GM18508 (cell line): ENCODE data around the gene LINS1.
"Not testable (repeated sequence)": the region's sequence is repeated elsewhere in the genome, so short reads cannot be mapped to it uniquely, and the experiment has no call there.

Source experiments
- ATAC-seq: cut with Tn5 transposase; IDR thresholded peaks from one replicate; pipeline ENCODE4 v1.9.1; 2021; ENCODE audit warnings: moderate number of reproducible peaks; ENCODE audit not compliant: insufficient read depth, unreplicated experiment

The LINS1 gene

GRCh38 chr15:100612539-100612938 is 10.6 kb upstream of the LINS1 start:
- no peak for ATAC-seq

- peak; percentile 27 for ATAC-seq
These were observed 924 bp upstream of the LINS1 start for GRCh38 chr15:100602823-100603393.

GRCh38 chr15:100601617-100602063 is 344 bp downstream of the LINS1 start:
- peak; percentile 3 for ATAC-seq

- no peak for ATAC-seq
These were observed 821 bp downstream of the LINS1 start for GRCh38 chr15:100601163-100601562.

GRCh38 chr15:100598655-100599054 is 3.3 kb downstream of the LINS1 start:
- no peak for ATAC-seq

GRCh38 chr15:100597862-100598261 is 4.1 kb downstream of the LINS1 start:
- ATAC-seq, result no peak

GRCh38 chr15:100596792-100597191 is 5.2 kb downstream of the LINS1 start:
- peak; percentile 76 for ATAC-seq

- no peak for ATAC-seq
These were observed 6.0 kb downstream of the LINS1 start for GRCh38 chr15:100595964-100596363.

GRCh38 chr15:100593431-100593830 is 8.6 kb downstream of the LINS1 start:
- no peak for ATAC-seq

GRCh38 chr15:100592898-100593297 is 9.1 kb downstream of the LINS1 start:
- ATAC-seq, result no peak

GRCh38 chr15:100591835-100592234 is 10.1 kb downstream of the LINS1 start:
- no peak for ATAC-seq

- not testable (repeated sequence) for ATAC-seq
These were observed 10.8 kb downstream of the LINS1 start for GRCh38 chr15:100591163-100591562.

- ATAC-seq, result no peak
These were observed 13.2 kb downstream of the LINS1 start for GRCh38 chr15:100588638-100589242.

GRCh38 chr15:100580414-100580813 is 21.6 kb downstream of the LINS1 start:
- no peak for ATAC-seq

- ATAC-seq, result no peak
These were observed 28.5 kb downstream of the LINS1 start for GRCh38 chr15:100573526-100573925.

- no peak for ATAC-seq
These were observed 29.5 kb downstream of the LINS1 start for GRCh38 chr15:100572362-100572983.

- ATAC-seq, result no peak
These were observed 30.3 kb downstream of the LINS1 start for GRCh38 chr15:100571592-100572167.

GRCh38 chr15:100570735-100571313 is 31.2 kb downstream of the LINS1 start:
- ATAC-seq, result no peak

- ATAC-seq, result no peak
These were observed 31.7 kb downstream of the LINS1 start for GRCh38 chr15:100570275-100570674.

- ATAC-seq, result no peak
These were observed 32.6 kb downstream of the LINS1 start for GRCh38 chr15:100569391-100569790.
